Measurements from ENCODE around the gene FBXW10B. TPM values are rescaled to one million over a fixed set of nuclear protein-coding genes. Genes with fewer than 3 reads are reported as not detected.
A peak's percentile ranks its signal among the peaks of the same experiment; 100 is the strongest.
"Not testable (repeated sequence)": the region's sequence is repeated elsewhere in the genome, so short reads cannot be mapped to it uniquely, and the experiment has no call there.

The FBXW10B gene
- polyA plus RNA-seq (2013, experiment 1 of 2; ENCODE audit: insufficient read length), result 1.3 TPM
- polyA plus RNA-seq (2013, experiment 2 of 2; ENCODE audit: insufficient read length), result 0.19 TPM

- not testable (repeated sequence) for DNase-seq
Observed at GRCh38 chr17:15619331-15620058, at the start of gene FBXW10B. Gene FBXW10B (minus strand): TSS chr17:15619704. CDS start chr17:15619512, 192 bp downstream.

DNA sequence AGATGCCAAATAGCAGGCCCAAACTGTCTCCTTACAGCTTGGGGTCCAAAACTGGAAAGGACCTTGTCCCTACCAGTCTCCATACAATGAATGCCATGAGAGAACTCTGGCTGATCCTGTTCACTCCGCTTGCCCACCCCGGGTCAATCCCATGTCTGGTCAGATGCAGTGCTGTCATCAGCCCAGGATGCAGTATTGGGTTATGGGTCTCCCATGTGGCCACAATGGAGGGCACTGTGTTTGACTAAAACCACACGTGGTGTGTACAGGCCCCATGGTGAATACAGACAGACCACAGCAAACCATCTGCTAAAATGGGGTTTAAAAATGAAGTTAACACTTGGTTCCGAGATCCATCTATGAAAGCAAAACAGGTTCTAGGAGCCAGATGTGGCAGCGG lies 44.2 kb upstream of the FBXW10B start:
- DNase-seq, result no peak

- no peak for DNase-seq
Observed at GRCh38 chr17:15663176-15663575, 43.7 kb upstream of the FBXW10B start.

GRCh38 chr17:15662681-15663080 lies 43.2 kb upstream of the FBXW10B start:
- no peak for DNase-seq

DNA sequence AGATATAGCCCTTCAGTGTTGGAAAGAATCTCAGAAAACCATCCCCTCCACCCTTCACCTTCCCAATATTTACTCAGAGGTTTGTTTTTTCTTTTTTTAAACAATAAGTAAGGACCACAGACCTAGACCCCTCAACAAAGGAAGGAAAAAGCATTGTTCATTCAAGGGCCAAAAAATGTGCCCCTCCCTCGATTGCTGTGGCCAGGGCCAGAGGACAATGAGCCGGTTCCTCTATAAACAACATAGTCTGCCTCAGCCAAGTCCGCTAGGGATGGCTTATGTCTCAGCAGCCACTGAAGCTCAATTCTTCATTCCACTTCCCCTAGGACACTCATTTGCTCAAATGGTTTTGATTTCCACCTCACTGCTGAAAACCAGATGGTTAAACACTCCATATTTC lies 40.6 kb upstream of the FBXW10B start:
- no peak for DNase-seq

- DNase-seq, result peak; percentile 35
Observed at GRCh38 chr17:15659663-15660062, 40.2 kb upstream of the FBXW10B start.

DNA sequence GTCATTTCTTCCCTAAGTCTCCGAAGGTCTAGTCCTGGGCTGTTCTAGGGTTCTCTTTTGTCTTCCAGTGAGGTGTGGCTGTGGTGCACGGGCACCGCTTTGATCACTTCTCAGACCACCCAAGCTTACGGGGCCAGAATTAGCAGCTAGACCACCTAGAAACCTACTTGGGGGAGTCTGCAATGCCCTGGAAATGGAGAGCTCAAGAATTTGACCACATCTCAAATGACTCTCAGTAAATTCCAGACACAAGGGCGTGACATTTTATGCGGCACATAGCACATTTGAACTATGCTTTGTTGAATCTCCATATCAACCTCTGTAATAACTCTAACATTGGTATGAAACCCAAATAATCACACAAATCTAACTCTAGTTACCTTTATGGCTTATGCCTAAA lies 39.7 kb upstream of the FBXW10B start:
- peak; percentile 22 for DNase-seq

DNA sequence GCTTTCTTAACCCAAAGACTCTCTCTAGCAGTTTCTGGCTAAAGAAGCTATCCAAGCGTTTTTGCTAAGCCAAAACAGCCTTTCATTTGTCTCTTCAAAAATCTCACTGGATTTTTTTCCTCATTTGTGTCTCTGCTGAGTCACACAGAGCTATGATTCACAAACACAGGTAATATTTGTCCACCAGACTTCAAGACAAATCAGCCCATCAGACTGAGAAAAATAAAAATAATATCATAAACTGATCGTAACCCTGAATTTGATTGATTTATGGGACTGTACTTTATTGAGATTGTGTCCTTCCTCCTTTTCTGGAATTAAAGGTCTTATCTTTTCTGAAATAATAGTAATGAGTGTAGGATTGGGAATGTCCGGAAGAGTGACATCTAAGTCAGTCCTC lies 38.8 kb upstream of the FBXW10B start:
- no peak for DNase-seq

DNA sequence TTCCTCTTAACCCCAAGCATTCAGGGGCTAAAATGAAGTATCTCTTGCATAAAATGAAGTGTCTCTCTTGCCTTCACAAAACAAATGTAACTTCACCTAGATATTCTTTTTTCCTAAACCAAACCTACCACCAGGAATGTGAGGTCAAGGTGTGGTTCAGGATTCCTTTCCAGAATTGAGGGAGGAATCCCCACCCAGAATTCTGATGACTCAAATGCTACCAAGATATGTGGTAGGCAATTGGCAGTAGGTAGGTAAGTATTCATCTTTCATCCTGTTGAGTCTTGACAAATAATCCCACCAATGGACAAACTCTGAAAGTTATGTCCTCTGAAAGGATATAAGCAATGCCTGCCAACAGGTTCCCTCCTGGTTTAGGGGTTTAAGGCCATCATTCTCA lies 38.4 kb upstream of the FBXW10B start:
- DNase-seq, result no peak

GRCh38 chr17:15654886-15655561 lies 35.5 kb upstream of the FBXW10B start:
- peak; percentile 63 for DNase-seq

- not testable (repeated sequence) for DNase-seq
Observed at GRCh38 chr17:15654401-15654800, 34.9 kb upstream of the FBXW10B start.

GRCh38 chr17:15652960-15653359 lies 33.5 kb upstream of the FBXW10B start:
- no peak for DNase-seq

DNA sequence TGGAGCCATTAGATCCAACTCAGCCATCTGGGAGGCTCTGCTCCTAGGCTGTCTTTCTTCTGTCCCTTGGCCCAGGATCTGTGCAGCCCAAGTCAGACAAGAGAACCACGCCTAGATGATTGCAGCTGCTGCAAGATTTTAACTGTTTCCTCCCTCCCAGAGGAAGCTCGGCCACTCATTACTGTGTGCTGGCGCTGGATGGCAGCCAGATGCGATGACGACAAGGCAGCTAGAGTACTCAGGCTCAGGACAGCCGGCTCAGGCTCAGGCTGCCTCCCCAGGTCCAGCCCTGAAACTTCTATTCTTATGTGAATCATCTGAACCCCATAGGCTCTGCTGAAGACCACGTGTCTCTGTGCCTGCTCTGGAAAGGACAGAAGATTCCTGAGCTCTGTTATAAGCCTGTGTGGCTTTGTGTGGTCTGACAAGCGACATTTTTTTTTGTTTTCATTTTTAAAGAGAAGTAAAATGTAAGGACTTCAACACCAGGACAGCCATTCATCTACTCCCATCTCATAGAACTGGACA lies 32.1 kb upstream of the FBXW10B start:
- peak; percentile 100 for DNase-seq

DNA sequence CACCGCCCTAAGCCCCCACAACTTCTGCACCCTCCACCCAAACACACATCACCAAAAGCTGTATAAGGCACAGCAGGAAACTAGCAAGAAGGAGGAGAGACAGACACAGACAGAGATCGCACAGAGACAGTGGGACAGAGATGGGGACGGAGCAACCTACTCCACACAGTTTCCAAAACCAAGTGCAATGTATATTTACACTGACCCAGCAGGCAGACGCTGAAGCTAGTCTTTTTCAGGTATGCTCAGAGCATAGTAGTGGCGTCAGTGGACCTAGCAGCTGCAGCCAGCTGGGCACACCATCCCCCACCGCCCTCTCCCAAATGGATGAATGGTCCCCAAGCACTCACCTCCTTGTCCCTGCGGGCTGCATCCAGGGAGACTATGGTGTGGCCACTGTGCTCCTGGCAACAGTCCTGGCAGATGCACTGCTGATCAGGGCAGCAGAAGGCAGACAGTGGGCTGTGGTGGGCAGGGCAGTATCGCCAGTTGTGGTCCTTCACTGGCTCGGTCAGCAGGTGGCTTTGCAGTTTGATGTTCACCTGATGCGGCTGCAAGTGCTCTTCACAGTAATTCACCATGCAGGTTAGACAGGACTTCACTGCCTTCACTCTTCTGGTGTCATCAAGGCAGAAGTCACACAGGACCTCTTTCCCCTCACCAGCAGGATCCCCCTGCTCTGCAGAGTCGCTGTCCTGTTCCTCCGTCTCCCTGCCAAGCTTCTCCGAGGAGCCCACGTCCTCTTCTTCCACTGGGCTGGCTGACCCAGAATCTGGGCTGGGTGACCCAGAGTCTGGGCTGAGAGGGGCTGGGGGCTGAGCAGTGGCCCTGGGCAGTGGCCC lies 31.5 kb upstream of the FBXW10B start:
- DNase-seq, result no peak

- peak; percentile 56 for DNase-seq
Observed at GRCh38 chr17:15649861-15650421, 30.4 kb upstream of the FBXW10B start.

DNA sequence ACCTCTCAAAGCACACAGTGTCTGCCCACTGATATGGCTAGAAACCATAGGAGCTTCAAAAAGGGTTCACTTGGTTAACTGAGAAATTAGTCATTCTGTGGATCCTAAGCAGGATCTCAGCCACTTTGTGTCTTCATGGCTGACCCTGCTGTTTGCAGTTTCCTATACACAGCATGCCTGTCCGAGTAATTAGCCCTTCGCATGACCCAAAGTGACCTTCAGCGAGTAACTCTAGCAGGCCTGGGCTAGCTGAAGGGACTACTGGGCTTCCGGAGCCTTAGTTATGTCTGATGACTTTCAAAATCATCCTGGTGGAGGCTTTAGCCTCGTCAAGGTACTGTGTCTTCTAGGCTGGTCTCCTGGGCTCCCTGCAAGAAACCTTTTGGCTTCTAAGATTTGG lies 28.9 kb upstream of the FBXW10B start:
- DNase-seq, result no peak

GRCh38 chr17:15645942-15646312 lies 26.4 kb upstream of the FBXW10B start:
- DNase-seq, result peak; percentile 46

DNA sequence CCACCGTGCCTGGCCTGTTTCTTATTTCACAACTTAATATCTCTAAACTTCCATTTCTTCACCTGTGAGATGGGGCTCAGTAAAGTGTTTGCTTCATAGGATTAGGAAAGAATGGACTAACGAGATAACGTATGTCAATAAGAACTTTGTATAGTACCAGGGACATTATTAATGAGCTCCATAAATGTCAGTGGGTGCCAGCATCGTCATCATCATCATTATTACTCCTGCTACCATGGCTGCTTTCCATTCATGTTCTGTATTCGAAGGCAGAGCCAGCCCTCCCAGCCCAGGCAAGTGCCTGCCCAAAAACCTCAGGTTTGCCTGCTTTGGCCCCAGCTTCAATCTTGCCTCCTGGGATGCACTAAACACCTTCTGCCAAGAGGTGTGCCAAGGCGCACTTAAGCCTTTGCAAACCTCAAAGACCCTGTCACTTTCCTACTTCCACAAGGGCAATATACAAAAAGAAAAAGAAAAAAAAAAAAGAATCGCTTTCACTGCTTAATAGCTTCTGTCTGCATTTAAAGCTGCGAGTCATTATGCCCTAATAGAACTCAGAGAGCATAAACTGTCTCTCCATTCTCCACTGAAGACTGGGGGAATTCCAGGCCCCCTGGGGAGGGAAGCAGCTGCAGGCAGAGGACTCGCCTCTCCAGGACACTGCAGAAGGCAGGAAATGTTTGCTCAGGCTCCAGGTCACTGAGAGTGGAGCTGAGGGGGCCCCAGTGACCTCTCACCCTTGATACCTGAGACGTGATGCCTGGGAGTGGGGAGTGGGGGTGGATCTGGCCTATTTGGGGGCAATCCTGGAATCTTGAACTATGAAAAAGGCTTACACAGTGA lies 25.8 kb upstream of the FBXW10B start:
- DNase-seq, result peak; percentile 81

GRCh38 chr17:15642505-15643251 lies 23.2 kb upstream of the FBXW10B start:
- DNase-seq, result not testable (repeated sequence)

DNA sequence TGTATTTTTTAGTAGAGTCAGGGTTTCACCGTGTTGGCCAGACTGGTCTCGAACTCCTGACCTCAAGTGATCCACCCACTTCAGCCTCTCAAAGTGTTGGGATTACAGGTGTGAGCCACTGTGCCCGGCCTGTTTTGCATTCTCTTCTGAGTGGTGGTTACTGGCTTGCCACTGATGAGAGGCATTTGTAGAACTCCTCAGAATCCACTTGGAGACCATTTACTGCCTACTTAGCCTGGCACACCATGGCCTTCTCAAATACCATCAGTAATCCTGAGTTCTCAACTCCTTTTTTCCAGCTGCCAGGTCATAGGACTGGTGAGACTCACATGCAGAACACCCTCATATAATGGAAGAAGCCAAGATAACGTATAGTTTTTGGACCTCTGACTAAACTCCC lies 22.5 kb upstream of the FBXW10B start:
- not testable (repeated sequence) for DNase-seq
